GM19438 (cell line): Measurements from ENCODE around the gene ZG16B.

Experiments used
- ATAC-seq: cut with Tn5 transposase; IDR thresholded peaks from one replicate; pipeline ENCODE4 v1.9.1; 2021; ENCODE audit warnings: low read depth; ENCODE audit not compliant: unreplicated experiment

ZG16B gene

GRCh38 chr16:2804728-2805127 is 25.4 kb upstream of the ZG16B start:
- ATAC-seq = no peak

GRCh38 chr16:2806286-2806685 is 23.8 kb upstream of the ZG16B start:
- ATAC-seq = no peak

- no peak for ATAC-seq
Observed at GRCh38 chr16:2808181-2808580, 21.9 kb upstream of the ZG16B start.

DNA sequence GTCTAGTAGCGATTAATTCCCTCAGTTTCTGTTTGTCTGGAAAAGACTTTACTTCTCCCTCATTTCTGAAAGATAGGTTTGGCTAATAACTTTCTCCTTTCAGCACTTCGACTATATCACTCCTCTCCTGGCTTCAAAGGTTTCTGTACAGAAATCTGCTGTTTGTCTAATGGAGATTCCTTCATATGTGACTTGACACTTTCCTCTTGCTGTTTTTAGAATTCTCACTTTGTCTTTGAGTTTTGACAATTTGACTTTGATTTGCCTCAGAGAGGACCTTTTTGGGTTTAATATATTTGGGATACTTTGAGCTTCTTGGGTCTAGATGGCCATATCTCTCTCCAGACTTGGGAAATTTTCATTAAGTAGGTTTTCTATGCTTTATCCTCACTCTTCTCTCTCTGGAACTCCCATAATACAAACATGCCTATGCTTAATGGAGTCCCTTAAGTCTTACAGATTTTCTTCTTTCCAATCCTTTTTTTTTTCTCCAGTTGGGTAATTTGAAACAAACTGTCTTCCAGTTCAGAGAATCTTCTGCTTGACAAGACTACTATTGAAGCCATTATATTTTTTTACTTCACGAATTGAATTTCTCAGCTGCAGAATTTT is 20.8 kb upstream of the ZG16B start:
- no peak for ATAC-seq

DNA sequence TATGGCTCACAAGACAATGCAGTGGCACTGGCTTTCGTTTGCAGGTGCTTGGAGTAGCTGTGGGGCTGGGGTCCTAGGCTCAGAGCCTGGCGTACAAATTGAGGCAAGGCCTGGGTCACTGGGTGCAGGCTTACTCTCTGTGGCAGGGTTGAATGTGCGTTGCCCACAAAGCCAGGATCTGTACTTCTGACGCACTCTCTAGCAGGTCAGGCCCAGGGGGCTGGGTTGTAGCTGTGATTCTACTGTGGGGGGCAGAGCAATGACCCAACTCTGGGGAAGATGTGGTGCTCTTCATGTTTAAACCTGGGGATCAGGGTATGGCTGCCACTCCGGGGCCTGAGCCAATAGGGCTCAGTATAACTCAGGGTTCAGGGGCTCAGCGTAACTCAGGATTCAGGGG is 19.5 kb upstream of the ZG16B start:
- no peak for ATAC-seq

DNA sequence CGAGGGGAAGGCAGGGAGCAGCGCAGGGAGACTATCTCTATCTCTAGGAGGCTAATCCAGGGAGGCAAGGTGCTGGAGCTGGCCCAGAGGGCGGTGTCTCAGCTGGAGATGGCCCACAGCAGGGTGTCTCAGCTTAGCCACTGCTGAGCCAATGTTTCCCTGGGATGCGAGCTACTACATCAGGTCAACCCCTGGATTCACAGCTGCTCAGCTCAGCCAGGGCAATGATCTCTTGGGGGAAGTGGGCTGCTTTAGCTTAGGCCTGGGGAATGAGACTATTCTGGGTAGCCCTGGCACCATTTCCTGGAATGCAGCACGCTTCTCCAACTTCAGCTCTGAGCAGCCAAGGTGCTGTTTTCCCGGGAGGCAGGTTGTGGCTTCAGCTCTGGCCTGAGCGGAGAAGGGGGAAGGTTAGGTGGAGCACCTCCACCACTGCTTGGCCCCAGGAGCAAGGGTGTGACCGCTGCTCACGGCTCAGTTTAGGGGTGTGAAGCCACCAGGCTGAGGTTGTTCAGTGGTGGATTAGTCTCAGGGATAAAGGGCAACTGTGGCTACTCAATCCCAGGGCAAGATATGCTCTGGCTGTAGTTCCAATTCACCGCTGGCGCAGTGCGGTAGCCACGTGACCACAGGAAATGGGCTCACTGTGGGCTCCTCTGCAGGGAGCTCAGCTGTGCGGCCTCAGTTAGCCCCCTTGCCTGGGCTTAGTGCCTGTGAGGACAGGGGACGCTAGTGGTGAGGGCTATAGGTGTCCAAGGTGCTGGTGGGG is 18.2 kb upstream of the ZG16B start:
- no peak for ATAC-seq

GRCh38 chr16:2813771-2814221 is 16.3 kb upstream of the ZG16B start:
- no peak for ATAC-seq

DNA sequence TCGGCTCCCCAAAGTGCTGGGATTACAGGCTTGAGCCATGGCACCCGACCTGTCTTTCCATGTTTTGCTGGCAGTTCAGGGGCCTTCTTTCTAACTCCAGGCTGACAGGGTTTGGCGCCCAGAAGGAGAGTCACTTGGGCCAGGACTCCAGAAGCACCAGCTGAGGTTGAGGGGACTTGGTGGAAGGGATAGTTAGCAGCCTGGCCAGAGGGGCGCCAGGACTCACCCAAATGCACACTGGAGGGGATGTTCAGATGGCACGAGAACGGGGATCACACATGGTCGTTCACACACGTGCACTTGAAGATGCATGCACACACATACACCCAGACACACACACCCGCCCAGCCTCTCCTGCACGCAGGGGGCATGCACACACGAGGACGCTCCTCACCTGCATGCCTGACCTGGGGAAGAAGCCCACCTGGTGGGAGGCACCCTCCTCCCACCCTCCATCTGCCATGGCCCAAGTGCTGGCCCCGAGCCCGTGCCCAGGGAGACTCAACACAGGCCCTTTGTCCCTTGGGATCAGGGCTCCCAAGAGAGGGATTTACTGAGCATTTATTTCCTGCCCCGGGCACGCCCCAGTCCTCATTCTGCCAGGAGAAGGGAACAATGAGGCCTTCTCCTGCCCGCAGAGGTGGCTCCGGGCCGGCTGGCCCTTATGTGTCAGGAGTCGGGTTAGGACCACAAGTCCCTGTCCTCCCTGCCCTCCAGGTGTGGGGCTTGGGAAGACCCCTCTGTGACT is 15.4 kb upstream of the ZG16B start:
- no peak for ATAC-seq

DNA sequence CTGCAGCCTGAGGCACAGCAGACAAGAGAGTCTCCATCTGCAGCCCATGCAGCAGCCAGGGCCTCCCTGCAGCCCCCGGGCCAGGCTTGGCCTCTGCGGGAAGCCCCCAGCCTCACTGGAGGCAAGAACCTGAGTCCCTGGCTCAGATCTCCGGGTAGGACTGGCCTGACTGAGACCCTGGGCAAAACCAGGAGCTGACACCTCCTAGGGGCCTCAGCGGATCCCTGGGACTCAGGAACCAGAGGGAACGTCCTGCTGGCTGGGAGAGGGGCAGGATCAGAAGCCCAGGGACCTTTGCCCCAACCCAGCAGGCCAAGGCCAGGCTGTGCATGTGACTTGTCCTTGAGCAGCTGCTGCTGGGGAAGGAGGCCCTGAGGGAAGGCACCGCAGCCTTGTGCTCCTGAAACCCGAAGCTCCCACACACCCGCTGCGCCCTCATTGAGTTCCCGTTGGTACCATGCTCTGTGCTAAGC is 14.8 kb upstream of the ZG16B start:
- ATAC-seq = no peak

DNA sequence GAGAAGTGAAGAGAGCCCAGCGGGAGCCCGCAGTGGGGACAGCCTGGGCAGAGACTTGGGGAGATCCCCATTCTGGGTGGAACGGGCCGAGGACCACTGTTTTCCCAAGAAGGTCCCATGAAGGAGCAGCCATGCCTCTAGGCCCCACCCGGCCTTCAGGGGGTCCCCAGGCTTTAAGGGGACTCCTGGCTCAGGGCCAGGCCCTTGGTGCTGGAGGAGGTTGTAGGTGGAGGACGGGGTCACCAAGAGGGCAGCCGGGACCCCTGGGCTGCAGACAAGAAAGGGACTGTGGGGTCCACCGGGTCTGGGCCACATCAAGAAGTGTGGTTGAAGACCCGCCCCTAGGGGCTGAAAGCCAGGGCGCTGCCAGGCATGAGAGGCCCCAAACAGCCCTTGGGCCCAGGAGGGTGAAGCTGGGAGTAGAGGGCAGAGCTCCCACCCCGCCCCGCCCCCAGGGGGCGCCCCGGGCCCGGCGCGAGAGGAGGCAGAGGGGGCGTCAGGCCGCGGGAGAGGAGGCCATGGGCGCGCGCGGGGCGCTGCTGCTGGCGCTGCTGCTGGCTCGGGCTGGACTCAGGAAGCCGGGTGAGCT is 13.3 kb upstream of the ZG16B start, which contains the start of gene PRSS21:
Gene PRSS21 (plus strand): TSS at position 487 of the 589 bp plus-strand sequence. CDS start 32 bp downstream, at position 519.
- ATAC-seq = no peak

DNA sequence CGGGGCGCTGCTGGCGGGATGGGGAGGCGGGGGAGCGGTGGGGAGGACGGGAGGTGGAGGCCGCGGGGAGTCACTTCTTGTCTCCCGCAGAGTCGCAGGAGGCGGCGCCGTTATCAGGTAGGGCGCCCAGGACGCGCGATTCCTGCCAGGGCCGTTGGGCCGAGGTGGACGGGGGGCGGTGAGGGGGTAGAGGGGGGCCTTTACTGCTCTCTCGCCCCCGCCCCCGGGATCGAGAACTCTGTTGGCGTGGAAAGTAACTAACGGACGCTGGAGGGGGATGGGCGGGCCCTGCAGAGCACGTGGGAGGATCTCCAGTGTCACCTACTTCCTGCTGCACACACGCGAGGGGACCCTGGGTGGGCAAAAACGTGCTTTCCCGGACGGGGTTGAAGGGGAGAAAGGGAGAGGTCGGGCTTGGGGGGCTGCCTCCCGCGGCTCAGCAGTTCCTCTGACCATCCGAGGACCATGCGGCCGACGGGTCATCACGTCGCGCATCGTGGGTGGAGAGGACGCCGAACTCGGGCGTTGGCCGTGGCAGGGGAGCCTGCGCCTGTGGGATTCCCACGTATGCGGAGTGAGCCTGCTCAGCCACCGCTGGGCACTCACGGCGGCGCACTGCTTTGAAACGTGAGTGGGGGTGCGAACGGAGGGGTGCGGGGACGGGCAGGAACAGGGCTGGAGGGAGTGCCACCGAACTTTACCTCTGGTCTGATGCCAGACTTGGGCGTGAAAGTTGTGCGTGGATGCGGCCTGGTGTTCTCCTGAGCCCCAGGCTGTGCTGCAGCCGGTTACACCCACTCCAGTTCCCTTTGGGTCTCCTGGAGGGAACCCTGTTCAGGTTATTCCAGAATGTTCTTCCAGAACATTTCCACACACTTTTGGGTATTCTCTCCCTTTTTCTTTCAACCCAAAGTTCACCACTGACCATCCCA is 12.5 kb upstream of the ZG16B start:
- no peak for ATAC-seq

GRCh38 chr16:2818272-2818876 is 11.7 kb upstream of the ZG16B start:
- ATAC-seq = no peak

DNA sequence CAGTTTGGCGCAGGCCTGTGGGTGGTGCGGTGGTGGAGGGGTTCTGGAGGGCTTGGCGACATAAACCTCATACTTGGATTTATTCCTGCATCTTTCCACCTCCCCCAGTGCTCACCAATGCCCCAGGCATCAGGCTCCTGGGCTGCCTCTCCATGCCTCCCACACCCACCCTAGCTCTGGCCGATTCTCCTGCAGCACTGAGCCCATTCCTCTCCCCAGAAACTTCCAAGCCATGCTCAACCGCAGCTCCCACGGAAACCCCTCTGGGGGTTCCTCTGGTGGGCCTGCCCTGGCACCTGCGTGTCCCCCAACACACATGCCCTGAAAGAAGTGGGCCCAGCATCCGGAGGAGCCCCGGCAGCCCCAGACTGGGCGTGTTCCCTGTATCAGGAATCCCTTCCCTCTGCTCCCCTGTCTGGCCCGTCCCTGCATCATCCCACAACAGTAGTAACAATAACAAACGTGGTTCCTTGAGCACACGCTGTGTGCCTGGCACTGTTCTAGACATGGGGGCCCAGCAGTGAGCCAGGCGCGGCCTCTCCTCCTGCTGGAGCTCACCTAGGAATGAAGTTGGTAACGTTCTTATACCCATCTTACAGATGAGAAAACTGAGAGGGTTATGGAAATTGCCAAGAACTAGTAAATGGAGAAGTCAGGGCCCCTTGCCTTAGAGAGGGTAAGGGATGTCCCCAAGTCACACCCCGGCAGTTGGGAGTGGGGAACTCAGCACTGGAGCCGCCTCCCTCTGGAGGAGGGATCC is 10.7 kb upstream of the ZG16B start:
- no peak for ATAC-seq

DNA sequence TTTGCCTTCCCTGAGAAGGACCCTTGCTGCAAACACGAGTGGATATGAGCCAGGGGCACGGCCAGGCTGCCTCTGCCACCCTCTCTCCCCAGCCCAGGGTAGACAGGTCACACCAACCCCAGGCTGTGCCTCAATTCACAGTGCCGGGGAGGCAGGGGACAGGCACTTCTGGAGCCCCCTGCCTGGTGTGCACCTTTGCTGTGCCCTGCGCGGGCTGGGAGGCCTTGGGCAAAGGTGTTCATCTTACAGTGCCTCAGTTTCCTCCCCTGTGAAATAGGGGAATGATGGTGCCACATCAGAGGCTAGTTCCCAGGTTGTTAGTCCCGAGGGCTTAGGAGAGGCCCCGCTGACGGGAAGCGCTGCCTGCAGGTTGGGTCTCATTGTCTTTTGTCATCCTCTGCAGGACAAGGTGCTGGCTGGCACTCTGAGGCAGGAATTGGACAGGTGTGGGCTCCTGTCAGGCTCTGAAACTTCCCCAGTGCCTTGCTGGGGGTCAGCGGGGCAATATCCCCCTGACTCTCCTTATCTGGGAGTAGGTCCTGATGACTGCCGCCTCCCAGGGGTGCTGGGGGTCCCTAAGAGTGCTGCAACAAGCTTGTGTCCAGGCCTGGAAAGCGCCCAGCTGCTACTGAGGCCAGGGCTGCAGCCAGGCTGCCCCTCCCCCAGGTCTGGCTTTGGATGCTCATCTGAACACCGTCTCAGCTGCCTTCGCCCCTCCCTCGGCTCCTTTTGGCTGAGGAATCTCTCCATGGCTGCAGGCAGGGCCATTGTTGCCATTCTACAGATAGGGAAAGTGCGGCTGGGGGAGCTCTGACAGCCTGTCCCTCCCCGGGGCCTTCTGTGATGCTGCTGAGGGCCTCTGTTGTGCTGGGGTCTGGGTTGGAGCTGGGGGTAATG is 9.9 kb upstream of the ZG16B start:
- ATAC-seq = no peak

DNA sequence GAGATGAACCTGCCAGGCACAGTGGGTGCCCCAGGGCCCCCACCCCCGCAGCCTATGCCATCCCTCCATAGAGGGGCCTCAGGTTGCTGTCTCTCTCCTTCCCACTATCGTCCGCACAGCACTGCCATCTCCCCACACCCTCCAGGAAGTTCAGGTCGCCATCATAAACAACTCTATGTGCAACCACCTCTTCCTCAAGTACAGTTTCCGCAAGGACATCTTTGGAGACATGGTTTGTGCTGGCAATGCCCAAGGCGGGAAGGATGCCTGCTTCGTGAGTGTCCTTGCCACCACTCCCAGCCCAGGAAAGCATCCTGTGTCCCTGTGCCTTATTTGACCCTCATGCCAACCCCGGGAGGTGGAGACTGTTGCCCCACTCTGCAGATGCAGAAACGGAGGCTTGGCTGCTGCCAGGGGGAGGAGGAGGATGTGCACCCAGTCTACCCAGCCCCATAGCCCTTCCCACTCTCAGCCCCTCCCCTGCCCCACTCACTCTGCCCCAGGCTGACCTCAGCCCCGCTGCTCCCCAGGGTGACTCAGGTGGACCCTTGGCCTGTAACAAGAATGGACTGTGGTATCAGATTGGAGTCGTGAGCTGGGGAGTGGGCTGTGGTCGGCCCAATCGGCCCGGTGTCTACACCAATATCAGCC is 9.1 kb upstream of the ZG16B start:
- ATAC-seq = no peak

DNA sequence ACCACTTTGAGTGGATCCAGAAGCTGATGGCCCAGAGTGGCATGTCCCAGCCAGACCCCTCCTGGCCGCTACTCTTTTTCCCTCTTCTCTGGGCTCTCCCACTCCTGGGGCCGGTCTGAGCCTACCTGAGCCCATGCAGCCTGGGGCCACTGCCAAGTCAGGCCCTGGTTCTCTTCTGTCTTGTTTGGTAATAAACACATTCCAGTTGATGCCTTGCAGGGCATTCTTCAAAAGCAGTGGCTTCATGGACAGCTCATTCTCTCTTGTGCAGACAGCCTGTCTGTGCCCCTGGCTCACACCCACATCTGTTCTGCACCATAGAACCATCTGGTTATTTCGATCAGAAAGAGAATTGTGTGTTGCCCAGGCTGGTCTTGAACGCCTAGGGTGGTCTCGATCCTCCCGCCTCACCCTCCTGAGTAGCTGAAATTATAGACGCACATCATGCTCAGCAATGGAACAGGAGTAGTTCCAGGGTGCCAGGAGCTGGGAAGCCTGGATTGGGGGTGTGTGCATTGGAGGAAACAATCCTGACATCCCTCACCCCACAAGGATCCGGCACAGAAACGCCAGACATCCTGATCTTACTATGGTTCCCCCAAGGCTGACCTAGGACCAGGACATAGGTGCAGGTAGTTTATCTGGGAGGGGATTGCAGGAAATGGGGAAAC is 8.5 kb upstream of the ZG16B start:
- ATAC-seq = no peak

- ATAC-seq = no peak
Observed at GRCh38 chr16:2822158-2822495, 8.0 kb upstream of the ZG16B start.
